CD4-positive, alpha-beta T cell treated with Interferon gamma for 1 hour (primary cell): ENCODE results near the gene NEBL.

ENCODE experiments used
- DNase-seq: peaks from one replicate; pipeline ENCODE4 v3.0.0-alpha.2; 2020

The NEBL gene

DNA sequence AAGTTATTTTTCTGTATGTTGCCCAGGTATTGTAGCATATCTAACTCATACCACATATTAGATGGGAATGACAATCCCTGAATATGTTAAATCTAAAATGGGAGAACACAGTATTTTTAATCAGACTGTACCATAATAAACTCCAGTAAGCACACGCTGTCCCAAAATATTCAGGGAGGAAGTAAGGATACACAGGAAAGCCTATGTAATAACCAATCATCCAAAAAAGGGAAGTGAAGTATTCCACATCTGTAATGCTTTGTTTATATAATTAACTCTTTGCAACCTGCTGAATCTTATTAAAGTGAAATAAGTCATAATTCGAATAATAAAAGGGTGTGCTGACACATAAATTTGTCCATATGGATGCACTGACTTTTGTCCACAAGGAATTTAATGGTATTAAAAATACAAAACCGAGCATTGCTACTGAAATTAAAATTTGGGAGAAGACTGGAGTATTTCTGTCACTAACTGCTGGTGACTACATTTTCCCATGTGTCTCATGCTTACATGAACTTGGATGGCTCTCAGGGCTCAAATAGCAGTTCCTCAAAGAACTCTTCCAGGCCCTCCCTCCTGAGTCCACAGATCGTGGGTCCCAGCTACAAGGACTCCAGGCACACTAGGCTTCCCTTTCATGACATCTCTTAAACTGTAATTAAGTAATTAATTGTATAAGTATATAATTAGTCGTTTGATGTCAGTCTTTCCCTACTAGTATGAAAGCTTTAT is 120.6 kb downstream of the NEBL start:
- DNase-seq: no peak

DNA sequence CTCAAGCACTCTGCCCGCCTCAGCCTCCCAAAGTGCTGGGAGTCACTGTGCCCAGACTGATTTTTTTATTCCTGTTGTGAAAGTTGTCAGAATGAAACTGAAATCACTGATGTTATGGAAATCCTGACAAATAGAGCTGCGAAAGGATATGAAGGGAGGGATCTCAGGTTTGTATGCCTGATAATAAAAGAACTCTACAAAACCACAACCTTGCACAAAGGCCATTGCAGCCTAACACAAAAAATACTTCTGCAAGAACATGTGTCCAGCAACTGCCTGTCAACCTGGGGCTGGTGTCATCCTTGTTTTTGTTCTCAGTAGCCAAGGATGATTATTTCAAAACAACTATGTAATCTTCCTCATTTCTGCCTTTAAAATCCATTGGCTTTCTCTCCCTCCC is 126.1 kb downstream of the NEBL start:
- DNase-seq: no peak

DNA sequence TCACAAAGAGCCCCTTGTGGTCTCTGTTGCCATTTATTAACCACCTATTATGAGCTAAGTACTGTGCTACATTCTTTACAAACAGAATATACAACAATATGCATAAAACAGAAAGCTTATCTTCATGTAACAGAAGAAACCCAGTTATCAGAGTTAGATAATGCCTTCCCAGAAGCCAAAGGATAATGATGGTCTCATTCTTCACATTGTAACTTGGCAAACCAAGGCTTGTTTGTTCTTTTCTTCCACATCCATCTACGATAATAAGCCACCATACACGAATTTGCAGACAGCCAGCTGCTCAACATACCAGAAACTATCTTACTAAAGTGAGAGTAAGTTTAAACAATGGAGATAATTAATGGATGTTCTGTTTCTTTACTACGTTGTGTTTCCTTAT is 127.6 kb downstream of the NEBL start:
- DNase-seq: no peak

DNA sequence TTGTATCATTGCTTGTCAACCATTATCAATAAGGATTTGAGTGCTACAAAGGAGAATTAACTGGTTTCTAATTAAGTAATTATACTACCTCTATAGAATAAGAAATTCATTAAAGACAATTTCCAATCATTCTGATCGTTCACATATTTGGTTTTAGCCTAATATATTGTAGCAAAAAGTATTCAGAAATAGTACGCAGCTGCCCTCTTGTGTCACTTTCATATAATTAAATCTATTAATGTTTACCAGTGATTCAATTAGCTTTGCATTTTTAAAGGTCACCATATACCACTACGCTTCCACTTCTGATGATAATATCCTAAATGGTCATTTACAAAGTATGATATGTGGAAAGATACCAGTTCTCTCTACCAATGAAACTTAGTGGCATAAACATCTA is 128.3 kb downstream of the NEBL start:
- no peak for DNase-seq

DNA sequence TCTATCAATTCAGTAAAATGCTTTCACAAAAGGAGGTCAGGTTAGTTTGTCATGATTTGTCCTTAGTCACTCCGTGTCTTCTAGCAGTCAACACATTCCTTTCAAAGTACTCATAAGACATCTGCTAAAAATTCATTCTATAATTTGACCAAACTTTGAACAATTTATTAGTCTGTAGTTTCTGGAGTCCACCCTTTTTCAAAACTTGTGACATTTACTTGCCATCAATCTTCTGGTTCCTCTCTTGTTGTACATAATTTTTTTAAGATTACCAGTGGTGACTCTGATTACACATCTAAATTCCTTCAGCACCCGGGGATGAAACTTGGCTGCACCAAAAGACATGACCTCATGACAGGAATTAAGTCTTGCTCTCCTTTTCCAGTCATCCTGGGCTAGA is 130.1 kb downstream of the NEBL start:
- no peak for DNase-seq

DNA sequence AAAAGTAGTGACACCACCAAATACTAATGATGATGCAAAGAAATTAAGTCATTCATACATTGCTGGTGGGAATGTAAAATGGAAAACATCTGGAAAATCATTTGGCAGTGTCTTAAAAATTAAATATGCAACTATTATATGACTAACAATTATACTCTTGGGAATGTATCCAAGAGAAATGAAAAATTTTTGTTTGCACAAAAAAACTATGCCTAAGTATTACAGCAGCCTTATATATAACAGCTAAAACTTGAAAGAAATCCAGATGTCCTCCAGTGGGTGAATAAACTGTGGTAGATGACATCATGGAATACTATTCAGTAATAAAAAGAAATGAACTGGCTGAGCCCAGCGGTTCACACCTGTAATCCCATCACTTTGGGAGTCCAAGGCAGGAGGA is 132.0 kb downstream of the NEBL start:
- no peak for DNase-seq

DNA sequence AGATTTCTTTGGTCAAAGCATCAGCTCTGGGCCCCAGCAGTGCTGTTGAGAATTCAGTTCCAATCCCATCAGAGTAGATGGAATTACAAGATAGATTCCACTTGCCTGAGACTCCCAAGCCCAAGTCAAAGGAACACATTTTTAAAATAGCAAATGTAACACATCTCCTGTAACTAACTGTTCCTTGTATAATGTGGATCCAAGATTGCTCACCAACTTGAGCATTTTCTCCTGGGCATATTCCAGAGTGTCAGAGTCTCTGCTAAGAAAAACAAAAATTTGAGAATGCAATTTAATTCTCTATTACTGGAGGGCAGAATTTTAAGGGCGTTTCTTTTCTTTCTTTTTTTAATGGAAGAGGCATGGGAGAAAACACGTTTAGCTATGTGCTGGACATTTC is 136.7 kb downstream of the NEBL start:
- DNase-seq: no peak

DNA sequence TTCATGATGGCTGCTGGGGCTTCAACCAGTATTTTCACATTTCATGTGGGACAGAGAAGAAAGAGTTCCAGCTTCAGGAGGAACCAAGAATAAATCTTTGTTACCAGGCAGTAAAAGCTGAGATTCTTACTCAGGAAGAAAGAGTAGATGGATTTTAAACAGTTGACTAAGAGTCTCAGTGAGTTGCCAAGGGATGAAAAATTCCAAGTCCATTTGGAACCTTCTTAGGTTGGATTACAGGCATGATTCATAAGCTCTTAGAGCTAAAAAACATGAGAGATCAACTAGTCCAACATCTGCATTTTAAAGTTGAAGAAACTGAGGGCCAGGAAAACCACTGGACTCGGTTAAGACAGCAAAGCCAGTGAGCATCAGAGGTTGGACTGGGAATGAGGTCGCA is 148.6 kb downstream of the NEBL start:
- no peak for DNase-seq

DNA sequence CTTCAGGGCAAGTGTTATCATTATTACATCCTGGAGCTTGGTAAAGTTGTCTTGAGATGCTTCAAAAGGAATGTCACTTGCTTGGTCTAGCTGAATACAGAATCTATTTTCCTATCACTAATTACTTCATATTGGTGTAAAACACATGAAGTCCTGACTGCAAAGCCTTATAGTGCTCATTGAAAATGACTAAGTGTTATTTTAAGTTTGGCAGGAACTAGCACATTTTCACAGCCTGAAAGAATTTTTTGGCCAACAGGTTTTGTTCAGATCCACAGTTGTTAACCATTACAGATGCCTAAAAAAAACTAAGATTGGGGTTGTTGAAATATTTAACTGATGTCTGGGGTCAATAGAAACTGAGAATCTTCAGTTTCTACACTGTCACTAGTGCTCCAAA is 149.3 kb downstream of the NEBL start:
- DNase-seq: no peak

DNA sequence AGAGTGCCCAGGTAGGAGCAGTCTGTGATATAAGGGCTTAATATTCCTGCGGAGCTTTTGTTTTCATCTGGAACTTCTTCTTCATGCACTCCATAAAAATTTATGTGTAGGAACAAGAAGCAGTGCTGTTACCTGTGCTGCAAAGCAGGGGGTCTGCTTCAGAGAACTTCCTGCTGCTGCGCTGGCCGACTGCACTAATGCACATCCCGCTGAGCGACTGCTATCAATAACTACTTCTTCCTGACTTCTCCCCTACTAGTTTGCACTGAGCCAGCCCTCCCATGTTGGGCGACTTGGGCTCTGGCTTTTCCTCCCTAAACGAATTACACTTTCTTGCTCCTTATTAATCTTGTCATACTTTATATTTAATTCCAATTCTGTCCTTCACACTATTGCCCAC is 150.3 kb downstream of the NEBL start:
- DNase-seq: no peak

DNA sequence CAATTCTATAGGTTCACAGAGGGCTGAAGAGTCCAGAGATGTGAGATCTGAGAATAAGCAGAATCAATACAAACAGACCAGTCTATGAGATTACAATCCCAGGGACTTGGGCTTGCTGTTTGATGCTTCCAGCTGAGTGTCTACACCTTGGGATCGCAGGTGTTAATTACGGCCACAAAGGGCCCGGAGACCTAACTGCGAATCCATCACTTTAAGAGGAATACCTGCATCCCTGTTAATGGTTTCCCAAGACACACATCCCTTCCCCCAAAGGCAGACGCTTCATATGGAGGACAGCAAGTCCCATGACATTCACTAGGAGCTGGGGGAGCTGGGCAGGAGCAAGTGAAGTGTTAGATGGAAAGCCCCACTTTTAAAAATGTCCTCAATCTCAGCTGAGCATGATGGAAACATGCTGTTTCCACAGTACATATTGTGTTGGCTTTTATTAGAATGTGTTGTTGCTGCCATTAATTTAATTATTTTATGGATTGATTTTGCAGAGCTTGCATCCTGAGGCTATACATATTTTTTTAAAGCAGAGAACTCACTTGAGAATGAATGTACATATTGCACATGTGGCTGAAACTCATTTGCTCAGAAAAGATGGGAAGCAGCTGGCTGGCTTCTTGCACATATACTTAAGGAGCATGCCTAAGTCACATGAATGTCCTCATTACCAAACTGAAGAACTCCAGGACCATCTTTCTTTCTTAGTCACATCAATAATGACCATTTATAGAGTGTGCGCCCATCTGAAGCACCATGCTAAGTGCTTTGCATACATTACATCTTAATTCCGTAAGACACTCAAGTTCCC is 151.3 kb downstream of the NEBL start:
- DNase-seq: no peak

DNA sequence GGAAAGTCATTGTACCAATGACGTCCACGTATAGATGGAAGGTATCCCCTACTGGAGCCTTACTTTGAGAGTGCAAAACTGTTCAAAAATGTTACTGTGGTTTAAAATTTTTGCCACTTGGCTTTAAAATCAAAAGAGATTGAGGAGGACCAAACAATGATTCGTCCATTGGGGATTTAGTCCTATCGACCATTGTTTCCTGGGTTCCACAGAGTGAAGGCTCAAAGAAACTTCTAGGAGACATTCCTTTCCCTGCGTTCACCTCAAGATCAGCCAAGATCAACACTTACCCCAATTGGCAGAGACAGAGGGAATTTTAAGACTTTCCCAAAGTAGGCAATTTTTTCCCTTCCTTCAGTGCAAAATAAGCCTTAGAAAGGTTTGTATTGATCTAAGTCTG is 152.3 kb downstream of the NEBL start:
- no peak for DNase-seq

DNA sequence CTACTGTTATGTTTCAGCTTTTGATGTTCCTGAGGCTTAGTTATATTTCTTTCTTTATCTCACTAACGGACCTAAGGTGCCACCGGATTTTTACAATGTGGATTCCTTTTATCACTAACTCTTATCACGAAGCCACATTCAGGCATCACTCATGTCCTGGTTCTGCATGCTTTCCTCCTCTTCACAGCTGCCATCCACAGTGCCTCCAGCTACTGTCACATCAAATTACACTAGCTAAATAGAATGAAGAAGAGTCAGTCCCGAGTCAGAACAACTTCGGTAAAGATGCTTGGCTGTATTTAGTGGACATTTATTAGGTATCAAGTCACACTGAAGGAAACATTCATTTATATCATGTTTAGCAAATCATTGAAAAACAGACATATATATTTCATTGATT is 153.2 kb downstream of the NEBL start:
- DNase-seq: no peak

DNA sequence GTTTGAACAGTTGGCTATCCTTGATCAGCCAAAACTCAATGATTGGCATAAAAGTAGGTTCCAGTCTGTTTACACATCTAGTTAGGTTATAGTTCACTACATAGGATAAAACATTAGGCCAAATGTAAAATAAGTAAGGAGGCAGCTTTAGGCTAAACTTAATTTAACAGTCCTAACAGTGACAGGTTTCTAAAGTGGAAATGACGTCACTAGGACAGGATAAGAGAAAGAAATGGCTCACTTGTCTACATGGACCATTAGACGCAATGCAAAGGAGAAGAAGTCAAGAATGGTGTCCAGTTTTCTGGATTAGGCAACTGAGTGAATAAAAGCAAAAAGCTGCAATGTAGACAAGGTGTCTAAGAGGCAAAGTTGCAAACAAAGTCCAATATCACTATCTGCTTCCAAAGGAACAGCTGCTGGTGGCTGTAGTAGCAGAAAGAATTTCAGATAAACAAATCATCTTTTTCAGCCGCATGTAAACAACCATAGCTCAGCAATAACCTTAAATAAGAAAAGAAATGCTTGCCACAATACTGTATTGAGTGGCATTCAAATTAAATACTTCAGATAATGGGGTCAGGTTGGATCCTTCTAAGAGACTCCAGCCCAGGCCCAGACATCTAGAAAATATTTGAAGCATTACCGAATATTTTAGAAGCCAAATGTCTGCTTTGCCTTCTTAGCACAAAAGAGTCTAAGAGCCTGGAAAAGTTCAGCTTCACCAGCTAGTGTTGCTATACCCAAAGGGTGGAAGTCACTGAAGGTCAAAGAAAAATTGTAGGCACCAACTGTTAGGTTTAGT is 154.2 kb downstream of the NEBL start:
- DNase-seq: no peak

DNA sequence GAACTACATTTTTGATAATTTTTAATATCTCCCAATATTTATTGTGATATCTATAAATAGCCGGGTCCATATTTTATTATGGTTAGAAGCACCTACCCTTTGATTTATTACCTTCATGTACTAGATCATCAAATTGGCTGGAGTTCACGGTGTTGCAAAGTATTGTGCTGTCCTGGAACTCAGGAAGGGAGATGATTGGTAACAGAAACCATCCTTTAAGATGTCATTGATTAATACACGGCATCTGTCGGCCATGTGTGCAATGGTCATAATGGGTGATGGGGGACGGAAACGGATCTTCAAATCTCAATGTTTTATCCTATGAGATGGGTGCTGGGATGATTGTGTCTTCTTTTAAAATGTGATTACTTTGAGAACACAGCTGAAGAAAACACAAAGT is 157.0 kb downstream of the NEBL start:
- no peak for DNase-seq

DNA sequence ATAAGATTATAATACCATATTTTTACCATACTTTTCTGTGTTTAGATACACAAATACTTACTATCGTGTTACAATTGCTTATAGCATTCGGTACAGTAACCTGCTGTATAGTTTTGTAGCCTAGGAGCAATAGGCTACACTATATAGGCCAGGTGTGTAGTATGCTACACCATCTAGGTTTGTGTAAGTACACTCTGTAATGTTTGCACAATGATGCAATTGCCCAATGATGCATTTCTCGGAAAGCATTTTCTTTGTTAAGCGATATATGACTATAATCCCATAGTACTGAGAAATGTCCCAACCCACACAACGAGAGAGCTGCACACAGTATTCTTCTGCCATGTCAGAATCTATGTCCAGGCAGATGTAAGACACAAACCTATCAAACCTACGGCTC is 160.0 kb downstream of the NEBL start:
- no peak for DNase-seq
